ENCODE results near the gene ZZZ3. TPM values are rescaled to one million over a fixed set of nuclear protein-coding genes. Genes with fewer than 3 reads are reported as not detected.
"Not testable (repeated sequence)": the region's sequence is repeated elsewhere in the genome, so short reads cannot be mapped to it uniquely, and the experiment has no call there.

The ZZZ3 gene
- total and polyA plus RNA-seq, 4 experiments from 2014 or later = 22.9 to 65.5 (median 52.2) TPM

DNA sequence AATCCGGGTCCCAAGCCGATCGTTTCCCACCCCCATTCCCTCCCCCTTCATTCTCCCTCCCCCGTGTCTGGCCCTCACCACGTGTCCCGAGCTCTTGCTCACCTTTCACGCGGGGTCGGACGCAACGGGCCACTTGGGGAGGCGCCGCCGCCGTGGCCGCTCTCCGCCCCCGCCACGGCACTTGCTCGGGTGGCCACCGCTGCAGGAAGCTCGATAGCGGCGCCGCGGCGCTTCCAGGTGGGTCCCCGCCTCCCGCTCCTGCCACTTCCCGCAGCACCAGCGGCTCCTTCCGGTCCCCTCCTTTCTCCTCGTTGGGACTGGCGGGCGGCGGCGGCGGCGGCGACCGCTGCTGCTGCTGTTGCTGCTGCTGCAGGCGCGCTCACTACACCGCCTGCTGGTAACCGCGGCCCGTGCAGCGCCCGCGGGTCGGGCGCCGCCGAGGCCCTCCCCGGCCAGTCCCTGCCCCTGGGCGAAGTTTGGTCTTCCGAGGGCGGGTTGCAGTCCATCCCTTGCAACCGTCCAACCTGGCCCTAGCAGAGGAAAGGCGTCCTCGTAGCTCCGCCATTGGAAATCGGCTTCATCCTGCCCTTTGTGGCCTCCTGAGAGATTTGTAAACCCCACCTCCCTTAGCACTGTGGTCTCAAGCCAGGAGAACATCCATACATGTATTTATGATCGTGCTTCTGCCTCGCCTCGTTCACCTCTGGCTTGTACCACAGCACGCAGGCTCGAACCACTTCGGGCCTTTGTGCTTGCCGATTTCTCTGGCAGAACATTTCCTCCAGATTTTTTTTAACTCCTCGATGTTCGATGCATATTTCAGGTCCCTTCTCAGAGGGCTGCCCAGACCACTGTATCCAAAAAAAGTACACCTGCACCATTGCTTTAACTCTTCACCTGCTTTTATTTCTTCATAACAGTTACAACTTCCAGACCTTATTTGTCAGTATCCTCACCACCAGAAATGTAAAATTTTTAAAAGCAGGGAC is 996 bp upstream of the ZZZ3 start:
- H3K4me1 ChIP-seq (ENCODE audit: insufficient read depth, low read length) = peaks cover 45% of the 10 kb centered on the region
- ChIA-PET CTCF (ENCODE audit: partially characterized antibody) (interaction anchor here (0.6 to 2.3 kb wide), 14 partner anchors 10 to 183 kb away, joined by 3 to 14 read pairs (median 3); partner anchors contain the start of gene MIGA1), POLR2A (ENCODE audit: partially characterized antibody) (interaction anchor here (0.7 to 3.0 kb wide), 14 partner anchors 9 to 464 kb away, joined by 3 to 31 read pairs (median 4); partner anchors contain the start of genes DNAJB4, FUBP1, MIGA1 and PIGK)
- H3K27ac Mint-ChIP-seq = peak overlapping the region; percentile 93 to 98 (median 97)
- H3K4me1 Mint-ChIP-seq = peaks cover 20 to 42% (median 31%) of the 10 kb centered on the region in 4 donors
- H3K4me3 ChIP-seq (ENCODE audit: low read length in 2 of 2) = peak overlapping the region; percentile 17 to 81
- H3K9me3 ChIP-seq (ENCODE audit: control insufficient read depth in 1 of 2, low read length in 2 of 2) = no peaks in the 10 kb centered on the region
- H3K27me3 Mint-ChIP-seq = no peaks in the 10 kb centered on the region
- no peaks in the 10 kb centered on the region for H3K36me3 ChIP-seq (ENCODE audit: insufficient read depth, low read length)
- H3K27me3 ChIP-seq (ENCODE audit: insufficient read depth, low read length) = no peaks in the 10 kb centered on the region
- H3K36me3 Mint-ChIP-seq = peaks cover 0 to 15% of the 10 kb centered on the region in 2 donors
- peak overlapping the region; percentile 85 to 95 (median 91) for H3K4me3 Mint-ChIP-seq
- peak; percentile 91 to 94 (median 92) for DNase-seq
- peaks cover 0 to 3% (median 0%) of the 10 kb centered on the region in 8 donors for H3K9me3 Mint-ChIP-seq
- peak overlapping the region; percentile 88 for H3K27ac ChIP-seq (ENCODE audit: low read depth, low read length)
- intact Hi-C loops (cut with micrococcal nuclease) = loop anchor here (1.0 to 10.0 kb wide), 11 partner anchors 76 to 1959 kb away; partner anchors contain the start of genes ACADM, AK5, DNAJB4 and IFI44L

DNA sequence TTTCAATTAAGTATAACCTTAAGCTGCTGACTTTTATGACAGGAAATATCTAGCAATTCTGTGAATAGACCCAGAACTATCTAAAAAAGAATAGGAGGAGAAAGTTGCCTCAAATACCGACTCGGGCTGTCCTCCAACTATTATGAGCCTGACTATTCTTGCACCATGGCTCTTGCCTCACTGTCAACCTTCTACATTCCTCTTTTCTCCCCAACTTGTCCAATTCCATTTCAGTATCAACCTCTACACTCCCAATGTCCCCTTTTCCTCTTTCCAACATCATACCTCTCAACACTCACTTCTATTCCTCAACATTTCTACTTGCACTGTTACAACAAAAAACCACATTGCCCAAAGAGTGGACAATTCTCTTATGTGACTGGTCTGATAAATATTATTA is 2.3 kb downstream of the ZZZ3 start:
- no peaks in the 10 kb centered on the region for H3K36me3 ChIP-seq (ENCODE audit: insufficient read depth, low read length)
- no peak overlapping the region for H3K27ac ChIP-seq (ENCODE audit: low read depth, low read length)
- H3K27me3 ChIP-seq (ENCODE audit: insufficient read depth, low read length) = no peaks in the 10 kb centered on the region
- Mint-ChIP-seq H3K9me3 (peaks cover 0 to 3% (median 0%) of the 10 kb centered on the region in 8 donors), H3K4me1 (peaks cover 32 to 64% (median 44%) of the 10 kb centered on the region in 4 donors), H3K36me3 (peaks cover 2 to 21% of the 10 kb centered on the region in 2 donors), H3K27ac (peak overlapping the region in 2 of 7 donors; percentile 7 to 39), H3K4me3 (peak overlapping the region in 4 of 8 donors; percentile 4 to 58 (median 46)), H3K27me3 (no peaks in the 10 kb centered on the region)
- H3K4me1 ChIP-seq (ENCODE audit: insufficient read depth, low read length) = peaks cover 72% of the 10 kb centered on the region
- no peak for DNase-seq
- CTCF ChIA-PET (ENCODE audit: partially characterized antibody) = no interaction called here
- POLR2A ChIA-PET (ENCODE audit: partially characterized antibody) = no interaction called here
- H3K9me3 ChIP-seq (ENCODE audit: control insufficient read depth in 1 of 2, low read length in 2 of 2) = no peaks in the 10 kb centered on the region
- intact Hi-C loops (cut with micrococcal nuclease) = loop anchor here (5.0 to 10.0 kb wide), 5 partner anchors 98 to 945 kb away; partner anchors contain the start of genes AK5, IFI44L and PIGK
- no peak overlapping the region for H3K4me3 ChIP-seq (ENCODE audit: low read length in 2 of 2)

DNA sequence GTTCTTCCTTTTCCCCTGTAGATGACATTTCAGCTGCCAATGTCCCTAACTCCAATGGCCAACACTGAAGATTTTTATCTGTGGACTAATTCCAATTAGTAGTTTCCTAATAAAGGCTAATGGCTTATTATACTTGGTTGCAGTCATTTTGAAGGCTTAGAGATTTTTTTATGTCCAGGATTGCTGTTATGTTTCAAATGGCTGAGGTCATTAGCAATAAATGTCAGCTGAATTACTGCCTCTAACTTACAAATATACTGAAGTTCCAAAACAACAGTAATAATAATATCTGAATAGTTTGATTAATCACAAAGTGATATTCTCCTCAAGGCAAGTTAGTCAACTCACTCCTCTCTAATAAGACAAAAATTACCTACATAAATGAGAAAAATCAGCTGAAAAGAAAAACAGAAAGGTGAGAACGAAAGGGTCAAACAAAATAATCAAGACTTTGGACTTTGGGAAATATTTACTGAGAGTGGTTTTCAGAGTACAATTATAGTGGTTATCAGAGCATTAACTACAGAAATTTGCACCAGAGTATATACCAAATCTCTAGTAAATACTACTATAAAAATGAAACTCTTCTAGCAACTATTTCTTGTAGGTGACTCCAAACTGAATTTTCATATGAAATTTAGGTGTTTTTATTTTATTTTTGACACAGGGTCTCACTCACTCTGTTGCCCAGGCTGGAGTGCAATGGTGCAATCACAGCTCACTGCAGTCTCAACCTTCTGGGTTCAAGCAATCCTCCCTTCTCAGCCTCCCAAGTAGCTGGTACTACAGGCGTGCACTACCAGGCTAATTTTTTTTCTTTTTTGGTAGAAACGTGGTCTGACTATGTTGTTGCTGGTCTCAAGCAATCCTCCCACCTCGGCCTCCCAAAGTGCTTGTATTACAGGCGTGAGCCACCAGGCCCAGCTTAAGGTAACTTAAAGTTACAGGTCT is 3.5 kb downstream of the ZZZ3 start:
- no peaks in the 10 kb centered on the region for H3K27me3 Mint-ChIP-seq
- no peak overlapping the region for H3K27ac ChIP-seq (ENCODE audit: low read depth, low read length)
- no peak overlapping the region for H3K4me3 ChIP-seq (ENCODE audit: low read length in 2 of 2)
- H3K36me3 Mint-ChIP-seq = peaks cover 5 to 24% of the 10 kb centered on the region in 2 donors
- peak overlapping the region in 3 of 8 donors; percentile 11 to 33 (median 19) for H3K4me3 Mint-ChIP-seq
- H3K36me3 ChIP-seq (ENCODE audit: insufficient read depth, low read length) = no peaks in the 10 kb centered on the region
- intact Hi-C loops (cut with micrococcal nuclease) = no loop called here
- peaks cover 0 to 5% (median 0%) of the 10 kb centered on the region in 8 donors for H3K9me3 Mint-ChIP-seq
- peak overlapping the region in 3 of 7 donors; percentile 19 to 39 (median 29) for H3K27ac Mint-ChIP-seq
- no peaks in the 10 kb centered on the region for H3K9me3 ChIP-seq (ENCODE audit: control insufficient read depth in 1 of 2, low read length in 2 of 2)
- peaks cover 35 to 70% (median 47%) of the 10 kb centered on the region in 4 donors for H3K4me1 Mint-ChIP-seq
- DNase-seq = no peak
- ChIA-PET CTCF (ENCODE audit: partially characterized antibody) (no interaction called here), POLR2A (ENCODE audit: partially characterized antibody) (no interaction called here)
- H3K27me3 ChIP-seq (ENCODE audit: insufficient read depth, low read length) = no peaks in the 10 kb centered on the region
- peaks cover 72% of the 10 kb centered on the region for H3K4me1 ChIP-seq (ENCODE audit: insufficient read depth, low read length)

DNA sequence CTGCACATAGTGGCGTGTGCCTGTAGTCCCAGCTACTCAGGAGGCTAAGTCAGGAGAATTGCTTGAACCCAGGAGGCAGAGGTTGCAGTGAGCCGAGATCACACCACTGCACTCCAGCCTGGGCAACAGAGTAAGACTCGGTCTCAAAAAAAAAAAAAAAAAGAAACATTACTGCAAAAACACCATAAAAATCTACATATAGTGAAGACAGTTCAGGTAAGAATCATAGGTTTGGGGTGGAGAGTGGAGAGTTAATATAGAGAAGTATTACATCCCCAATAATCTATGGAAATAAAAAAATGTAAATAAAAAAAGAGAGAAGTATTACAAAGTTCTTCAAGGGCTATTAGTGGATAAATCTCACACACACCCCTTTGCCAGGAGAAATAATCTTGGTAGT is 7.7 kb downstream of the ZZZ3 start:
- POLR2A ChIA-PET (ENCODE audit: partially characterized antibody) = interaction anchor here (0.8 kb wide), 1 partner anchor 9 kb away, joined by 3 read pairs; no protein-coding TSS in a partner anchor
- H3K4me3 Mint-ChIP-seq; H3K27me3 ChIP-seq (ENCODE audit: insufficient read depth, low read length); H3K36me3 ChIP-seq (ENCODE audit: insufficient read depth, low read length); H3K9me3 ChIP-seq (ENCODE audit: control insufficient read depth in 1 of 2, low read length in 2 of 2); H3K4me3 ChIP-seq (ENCODE audit: low read length in 2 of 2); H3K27ac ChIP-seq (ENCODE audit: low read depth, low read length); DNase-seq; H3K9me3 Mint-ChIP-seq; H3K27me3 Mint-ChIP-seq; intact Hi-C loops (cut with micrococcal nuclease); CTCF ChIA-PET (ENCODE audit: partially characterized antibody): not testable (repeated sequence)
- H3K36me3 Mint-ChIP-seq = peaks cover 5 to 19% of the 10 kb centered on the region in 2 donors
- peak overlapping the region in 2 of 7 donors; percentile 12 to 24 for H3K27ac Mint-ChIP-seq
- H3K4me1 Mint-ChIP-seq = peaks cover 44 to 72% (median 59%) of the 10 kb centered on the region in 4 donors
- H3K4me1 ChIP-seq (ENCODE audit: insufficient read depth, low read length) = peaks cover 77% of the 10 kb centered on the region

DNA sequence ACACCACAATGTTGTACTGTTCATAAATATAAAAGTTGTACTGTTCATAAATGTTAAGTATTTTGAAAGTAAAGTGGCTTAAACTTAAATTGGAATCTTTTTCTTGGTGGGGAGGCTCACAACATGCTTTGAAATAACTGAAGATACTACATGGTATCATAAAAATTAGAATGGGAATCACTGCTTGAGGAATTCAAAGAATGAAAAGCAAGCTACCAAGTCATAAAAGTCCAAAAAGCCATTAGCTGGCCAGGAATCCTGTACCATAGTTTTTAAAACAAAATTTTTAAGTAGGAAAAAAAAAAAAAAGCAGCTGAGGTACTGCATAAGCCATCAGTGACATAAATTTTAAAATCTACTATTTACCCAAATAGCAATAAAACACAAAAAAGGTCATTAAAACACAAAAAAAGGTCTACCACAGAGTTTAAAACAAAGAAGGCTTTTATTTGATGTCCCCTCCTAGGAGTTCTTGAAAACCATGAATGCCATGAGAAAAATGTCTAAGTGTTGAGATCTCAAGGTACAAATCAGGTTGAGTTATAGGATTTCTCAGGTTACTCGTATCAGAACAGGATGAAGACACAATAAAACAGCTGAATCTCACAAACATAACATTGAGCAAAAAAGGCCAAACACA is 8.6 kb downstream of the ZZZ3 start:
- Histone ChIP-seq H3K4me1 (ENCODE audit: insufficient read depth, low read length) (peaks cover 74% of the 10 kb centered on the region), H3K27ac (ENCODE audit: low read depth, low read length) (no peak overlapping the region), H3K27me3 (ENCODE audit: insufficient read depth, low read length) (no peaks in the 10 kb centered on the region), H3K4me3 (ENCODE audit: low read length in 2 of 2) (no peak overlapping the region), H3K36me3 (ENCODE audit: insufficient read depth, low read length) (no peaks in the 10 kb centered on the region), H3K9me3 (ENCODE audit: control insufficient read depth in 1 of 2, low read length in 2 of 2) (no peaks in the 10 kb centered on the region)
- H3K27me3 Mint-ChIP-seq = no peaks in the 10 kb centered on the region
- ChIA-PET POLR2A (ENCODE audit: partially characterized antibody) (interaction anchor here (0.8 kb wide), 1 partner anchor 10 kb away, joined by 3 read pairs; no protein-coding TSS in a partner anchor), CTCF (ENCODE audit: partially characterized antibody) (no interaction called here)
- H3K4me3 Mint-ChIP-seq = no peak overlapping the region
- H3K27ac Mint-ChIP-seq = no peak overlapping the region
- peaks cover 0 to 2% (median 0%) of the 10 kb centered on the region in 8 donors for H3K9me3 Mint-ChIP-seq
- no peak for DNase-seq
- H3K36me3 Mint-ChIP-seq = peaks cover 5 to 18% of the 10 kb centered on the region in 2 donors
- intact Hi-C loops (cut with micrococcal nuclease) = no loop called here
- H3K4me1 Mint-ChIP-seq = peaks cover 44 to 79% (median 61%) of the 10 kb centered on the region in 4 donors

DNA sequence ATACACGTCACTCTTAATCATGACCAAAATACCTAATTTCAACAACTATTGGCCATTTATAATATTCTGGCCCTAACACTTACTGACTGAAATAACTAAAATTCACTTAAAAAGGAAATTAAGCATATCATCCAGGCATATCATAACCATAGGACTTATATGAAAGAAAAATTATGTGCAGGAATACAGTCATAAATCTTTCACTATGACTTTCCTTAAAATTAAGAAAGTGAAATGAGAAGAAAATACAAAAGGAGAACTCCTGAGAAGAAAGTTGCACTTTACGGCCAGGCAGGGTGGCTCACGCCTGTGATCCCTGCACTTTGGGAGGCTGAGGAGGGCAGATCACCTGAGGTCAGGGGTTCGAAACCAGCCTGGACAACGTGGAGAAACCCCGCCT is 9.4 kb downstream of the ZZZ3 start:
- Histone ChIP-seq H3K27me3 (ENCODE audit: insufficient read depth, low read length) (no peaks in the 10 kb centered on the region), H3K4me1 (ENCODE audit: insufficient read depth, low read length) (peaks cover 72% of the 10 kb centered on the region), H3K36me3 (ENCODE audit: insufficient read depth, low read length) (no peaks in the 10 kb centered on the region), H3K9me3 (ENCODE audit: control insufficient read depth in 1 of 2, low read length in 2 of 2) (no peaks in the 10 kb centered on the region), H3K4me3 (ENCODE audit: low read length in 2 of 2) (no peak overlapping the region), H3K27ac (ENCODE audit: low read depth, low read length) (no peak overlapping the region)
- DNase-seq = no peak
- Mint-ChIP-seq H3K9me3 (peaks cover 0 to 2% (median 0%) of the 10 kb centered on the region in 8 donors), H3K27ac (peak overlapping the region in 2 of 7 donors; percentile 37 to 74), H3K36me3 (peaks cover 5 to 14% of the 10 kb centered on the region in 2 donors), H3K4me1 (peaks cover 42 to 76% (median 57%) of the 10 kb centered on the region in 4 donors), H3K4me3 (peak overlapping the region in 3 of 8 donors; percentile 15 to 37 (median 26)), H3K27me3 (no peaks in the 10 kb centered on the region)
- ChIA-PET CTCF (ENCODE audit: partially characterized antibody) (no interaction called here), POLR2A (ENCODE audit: partially characterized antibody) (no interaction called here)
- intact Hi-C loops (cut with micrococcal nuclease) = no loop called here
